ENCODE measurements around the gene FAM3A. TPM values are rescaled to one million over a fixed set of nuclear protein-coding genes. Genes with fewer than 3 reads are reported as not detected.

Gene FAM3A
- total RNA-seq, 1 experiment from 2014 or later, result 15.6 TPM

DNA sequence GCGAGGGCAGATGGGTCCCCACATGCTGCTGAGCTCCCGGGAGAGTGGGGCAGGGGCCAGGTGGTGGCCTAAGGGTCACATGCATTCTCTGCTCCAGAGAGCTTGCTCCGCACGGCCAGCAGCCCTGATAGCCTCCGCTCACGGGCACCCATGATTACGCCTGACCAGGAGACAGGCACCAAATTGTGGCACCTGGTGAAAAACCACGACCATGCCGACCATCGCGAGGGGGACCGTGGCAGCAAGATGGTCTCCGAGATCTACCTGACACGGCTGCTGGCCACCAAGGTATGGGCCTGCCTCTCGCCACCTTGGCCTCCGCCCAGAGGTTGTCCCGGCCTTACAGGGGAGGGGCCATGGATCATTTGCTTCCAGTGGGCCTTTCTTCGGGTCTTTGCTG lies 46.2 kb downstream of the FAM3A start:
- Histone ChIP-seq H3K79me2 (ENCODE audit: insufficient read depth, low read length) (no peaks in the 10 kb centered on the region), H3K4me2 (ENCODE audit: low read length) (no peak overlapping the region), H3K27ac (ENCODE audit: low read depth, low read length) (no peak overlapping the region), H4K20me1 (ENCODE audit: insufficient read depth) (no peaks in the 10 kb centered on the region), H3K27me3 (ENCODE audit: insufficient read depth, low read length) (no peaks in the 10 kb centered on the region), H3K9ac (ENCODE audit: low read length) (no peak overlapping the region), H2AFZ (ENCODE audit: low read depth, low read length, poor library complexity, severe bottlenecking) (no peak overlapping the region), H3K4me1 (ENCODE audit: control insufficient read depth in 1 of 2, insufficient read depth in 2 of 2, low read length in 2 of 2) (no peaks in the 10 kb centered on the region), H3K4me3 (replicated peaks in 1 of 2; ENCODE audit: low read depth in 1 of 2, low read length in 2 of 2) (no peak overlapping the region), H3K9me3 (ENCODE audit: control insufficient read depth in 1 of 2, insufficient read depth in 1 of 2, low read depth in 1 of 2, low read length in 2 of 2) (no peaks in the 10 kb centered on the region), H3K36me3 (ENCODE audit: control insufficient read depth in 1 of 2, insufficient read depth in 2 of 2, low read length in 2 of 2) (peaks cover 0 to 2% of the 10 kb centered on the region in 2 experiments; a peak in 1 of 4 replicates), H3K9me2 (ENCODE audit: insufficient read depth) (no peaks in the 10 kb centered on the region)
- intact Hi-C loops (cut with micrococcal nuclease), result no loop called here
- DNase-seq (ENCODE audit: low read depth, low spot score) (no peak), ATAC-seq (no peak)
- RAD21 ChIA-PET (ENCODE audit: low non-redundant PET in 1 of 2, low total read pairs in 2 of 2, uncharacterized antibody in 2 of 2, unreplicated experiment in 2 of 2), result no interaction called here
- POLR2A ChIA-PET, result no interaction called here
- BruUV-seq (replicated peaks), result no TSS peak
- TF ChIP-seq TCF7L2 (IDR thresholded peaks at IDR 0.05; ENCODE audit: borderline replicate concordance, extremely low read depth, insufficient read depth, insufficient read length) (no peak), POLR2AphosphoS5 (IDR thresholded peaks at IDR 0.05; ENCODE audit: low read depth, low read length) (no peak), SIN3A (IDR thresholded peaks at IDR 0.05; ENCODE audit: low read depth) (no peak), FOSL1 (IDR thresholded peaks at IDR 0.05; ENCODE audit: low read depth) (no peak), SP1 (IDR thresholded peaks at IDR 0.05; ENCODE audit: low read depth) (no peak), SRF (IDR thresholded peaks at IDR 0.05; ENCODE audit: low read depth) (no peak), EZH2 (IDR thresholded peaks at IDR 0.05) (no peak), JUND (IDR thresholded peaks at IDR 0.05) (no peak), EGR1 (IDR thresholded peaks at IDR 0.05; ENCODE audit: low read depth) (no peak), CBX3 (IDR thresholded peaks at IDR 0.05; ENCODE audit: low read depth) (no peak), CEBPB (IDR thresholded peaks at IDR 0.05; ENCODE audit: low read depth) (no peak), POLR2A (IDR thresholded peaks at IDR 0.05; ENCODE audit: borderline replicate concordance, extremely low read depth, insufficient read depth, insufficient read length) (no peak), YY1 (IDR thresholded peaks at IDR 0.05; ENCODE audit: extremely low read depth, insufficient replicate concordance, low read depth, low read length) (no peak), ELF1 (IDR thresholded peaks at IDR 0.05; ENCODE audit: borderline replicate concordance, low read depth) (no peak), RAD21 (IDR thresholded peaks at IDR 0.05; ENCODE audit: low read depth) (no peak)
- TF ChIP-seq, protein P1, sequence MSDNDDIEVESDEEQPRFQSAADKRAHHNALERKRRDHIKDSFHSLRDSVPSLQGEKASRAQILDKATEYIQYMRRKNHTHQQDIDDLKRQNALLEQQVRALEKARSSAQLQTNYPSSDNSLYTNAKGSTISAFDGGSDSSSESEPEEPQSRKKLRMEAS (IDR thresholded peaks at IDR 0.05), result no peak
- TF ChIP-seq, protein P2, sequence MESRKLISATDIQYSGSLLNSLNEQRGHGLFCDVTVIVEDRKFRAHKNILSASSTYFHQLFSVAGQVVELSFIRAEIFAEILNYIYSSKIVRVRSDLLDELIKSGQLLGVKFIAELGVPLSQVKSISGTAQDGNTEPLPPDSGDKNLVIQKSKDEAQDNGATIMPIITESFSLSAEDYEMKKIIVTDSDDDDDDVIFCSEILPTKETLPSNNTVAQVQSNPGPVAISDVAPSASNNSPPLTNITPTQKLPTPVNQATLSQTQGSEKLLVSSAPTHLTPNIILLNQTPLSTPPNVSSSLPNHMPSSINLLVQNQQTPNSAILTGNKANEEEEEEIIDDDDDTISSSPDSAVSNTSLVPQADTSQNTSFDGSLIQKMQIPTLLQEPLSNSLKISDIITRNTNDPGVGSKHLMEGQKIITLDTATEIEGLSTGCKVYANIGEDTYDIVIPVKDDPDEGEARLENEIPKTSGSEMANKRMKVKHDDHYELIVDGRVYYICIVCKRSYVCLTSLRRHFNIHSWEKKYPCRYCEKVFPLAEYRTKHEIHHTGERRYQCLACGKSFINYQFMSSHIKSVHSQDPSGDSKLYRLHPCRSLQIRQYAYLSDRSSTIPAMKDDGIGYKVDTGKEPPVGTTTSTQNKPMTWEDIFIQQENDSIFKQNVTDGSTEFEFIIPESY (IDR thresholded peaks at IDR 0.05; ENCODE audit: extremely low read depth, insufficient replicate concordance, low read length), result no peak
- TF ChIP-seq, protein P3, sequence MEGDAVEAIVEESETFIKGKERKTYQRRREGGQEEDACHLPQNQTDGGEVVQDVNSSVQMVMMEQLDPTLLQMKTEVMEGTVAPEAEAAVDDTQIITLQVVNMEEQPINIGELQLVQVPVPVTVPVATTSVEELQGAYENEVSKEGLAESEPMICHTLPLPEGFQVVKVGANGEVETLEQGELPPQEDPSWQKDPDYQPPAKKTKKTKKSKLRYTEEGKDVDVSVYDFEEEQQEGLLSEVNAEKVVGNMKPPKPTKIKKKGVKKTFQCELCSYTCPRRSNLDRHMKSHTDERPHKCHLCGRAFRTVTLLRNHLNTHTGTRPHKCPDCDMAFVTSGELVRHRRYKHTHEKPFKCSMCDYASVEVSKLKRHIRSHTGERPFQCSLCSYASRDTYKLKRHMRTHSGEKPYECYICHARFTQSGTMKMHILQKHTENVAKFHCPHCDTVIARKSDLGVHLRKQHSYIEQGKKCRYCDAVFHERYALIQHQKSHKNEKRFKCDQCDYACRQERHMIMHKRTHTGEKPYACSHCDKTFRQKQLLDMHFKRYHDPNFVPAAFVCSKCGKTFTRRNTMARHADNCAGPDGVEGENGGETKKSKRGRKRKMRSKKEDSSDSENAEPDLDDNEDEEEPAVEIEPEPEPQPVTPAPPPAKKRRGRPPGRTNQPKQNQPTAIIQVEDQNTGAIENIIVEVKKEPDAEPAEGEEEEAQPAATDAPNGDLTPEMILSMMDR (IDR thresholded peaks at IDR 0.05 in 2 of 3, conservative IDR thresholded peaks at IDR 0.05 in 1 of 3; ENCODE audit: borderline replicate concordance in 1 of 3, insufficient read depth in 1 of 3, low read depth in 2 of 3, low read length in 2 of 3), result no peak
- TF ChIP-seq, protein P4, sequence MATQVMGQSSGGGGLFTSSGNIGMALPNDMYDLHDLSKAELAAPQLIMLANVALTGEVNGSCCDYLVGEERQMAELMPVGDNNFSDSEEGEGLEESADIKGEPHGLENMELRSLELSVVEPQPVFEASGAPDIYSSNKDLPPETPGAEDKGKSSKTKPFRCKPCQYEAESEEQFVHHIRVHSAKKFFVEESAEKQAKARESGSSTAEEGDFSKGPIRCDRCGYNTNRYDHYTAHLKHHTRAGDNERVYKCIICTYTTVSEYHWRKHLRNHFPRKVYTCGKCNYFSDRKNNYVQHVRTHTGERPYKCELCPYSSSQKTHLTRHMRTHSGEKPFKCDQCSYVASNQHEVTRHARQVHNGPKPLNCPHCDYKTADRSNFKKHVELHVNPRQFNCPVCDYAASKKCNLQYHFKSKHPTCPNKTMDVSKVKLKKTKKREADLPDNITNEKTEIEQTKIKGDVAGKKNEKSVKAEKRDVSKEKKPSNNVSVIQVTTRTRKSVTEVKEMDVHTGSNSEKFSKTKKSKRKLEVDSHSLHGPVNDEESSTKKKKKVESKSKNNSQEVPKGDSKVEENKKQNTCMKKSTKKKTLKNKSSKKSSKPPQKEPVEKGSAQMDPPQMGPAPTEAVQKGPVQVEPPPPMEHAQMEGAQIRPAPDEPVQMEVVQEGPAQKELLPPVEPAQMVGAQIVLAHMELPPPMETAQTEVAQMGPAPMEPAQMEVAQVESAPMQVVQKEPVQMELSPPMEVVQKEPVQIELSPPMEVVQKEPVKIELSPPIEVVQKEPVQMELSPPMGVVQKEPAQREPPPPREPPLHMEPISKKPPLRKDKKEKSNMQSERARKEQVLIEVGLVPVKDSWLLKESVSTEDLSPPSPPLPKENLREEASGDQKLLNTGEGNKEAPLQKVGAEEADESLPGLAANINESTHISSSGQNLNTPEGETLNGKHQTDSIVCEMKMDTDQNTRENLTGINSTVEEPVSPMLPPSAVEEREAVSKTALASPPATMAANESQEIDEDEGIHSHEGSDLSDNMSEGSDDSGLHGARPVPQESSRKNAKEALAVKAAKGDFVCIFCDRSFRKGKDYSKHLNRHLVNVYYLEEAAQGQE (IDR thresholded peaks at IDR 0.05; ENCODE audit: low read depth), result no peak
- TF ChIP-seq, protein P5, sequence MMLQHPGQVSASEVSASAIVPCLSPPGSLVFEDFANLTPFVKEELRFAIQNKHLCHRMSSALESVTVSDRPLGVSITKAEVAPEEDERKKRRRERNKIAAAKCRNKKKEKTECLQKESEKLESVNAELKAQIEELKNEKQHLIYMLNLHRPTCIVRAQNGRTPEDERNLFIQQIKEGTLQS (IDR thresholded peaks at IDR 0.05), result no peak
- CTCF ChIA-PET, result no interaction called here
